ENCODE data around the gene COL16A1.

The COL16A1 gene

GRCh38 chr1:31658721-31659120 lies 45.1 kb downstream of the COL16A1 start:
- DNase-seq: no peak
- no peaks in the 10 kb centered on the region for H3K36me3 Mint-ChIP-seq (ENCODE audit: low read depth)
- peaks cover 18% of the 10 kb centered on the region for H3K27me3 Mint-ChIP-seq (ENCODE audit: low read depth, poor library complexity)
- no peak overlapping the region for H3K27ac Mint-ChIP-seq
- no peak overlapping the region for H3K4me3 Mint-ChIP-seq
- no peaks in the 10 kb centered on the region for H3K9me3 Mint-ChIP-seq
- TF ChIP-seq, protein P1, sequence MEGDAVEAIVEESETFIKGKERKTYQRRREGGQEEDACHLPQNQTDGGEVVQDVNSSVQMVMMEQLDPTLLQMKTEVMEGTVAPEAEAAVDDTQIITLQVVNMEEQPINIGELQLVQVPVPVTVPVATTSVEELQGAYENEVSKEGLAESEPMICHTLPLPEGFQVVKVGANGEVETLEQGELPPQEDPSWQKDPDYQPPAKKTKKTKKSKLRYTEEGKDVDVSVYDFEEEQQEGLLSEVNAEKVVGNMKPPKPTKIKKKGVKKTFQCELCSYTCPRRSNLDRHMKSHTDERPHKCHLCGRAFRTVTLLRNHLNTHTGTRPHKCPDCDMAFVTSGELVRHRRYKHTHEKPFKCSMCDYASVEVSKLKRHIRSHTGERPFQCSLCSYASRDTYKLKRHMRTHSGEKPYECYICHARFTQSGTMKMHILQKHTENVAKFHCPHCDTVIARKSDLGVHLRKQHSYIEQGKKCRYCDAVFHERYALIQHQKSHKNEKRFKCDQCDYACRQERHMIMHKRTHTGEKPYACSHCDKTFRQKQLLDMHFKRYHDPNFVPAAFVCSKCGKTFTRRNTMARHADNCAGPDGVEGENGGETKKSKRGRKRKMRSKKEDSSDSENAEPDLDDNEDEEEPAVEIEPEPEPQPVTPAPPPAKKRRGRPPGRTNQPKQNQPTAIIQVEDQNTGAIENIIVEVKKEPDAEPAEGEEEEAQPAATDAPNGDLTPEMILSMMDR (IDR thresholded peaks at IDR 0.05): no peak
- peaks cover 8% of the 10 kb centered on the region for H3K4me1 Mint-ChIP-seq

GRCh38 chr1:31657972-31658510 lies 45.8 kb downstream of the COL16A1 start:
- Mint-ChIP-seq H3K27ac (no peak overlapping the region), H3K36me3 (ENCODE audit: low read depth) (no peaks in the 10 kb centered on the region), H3K9me3 (no peaks in the 10 kb centered on the region), H3K4me1 (peaks cover 8% of the 10 kb centered on the region), H3K27me3 (ENCODE audit: low read depth, poor library complexity) (peaks cover 17% of the 10 kb centered on the region), H3K4me3 (no peak overlapping the region)
- TF ChIP-seq, protein P1 (IDR thresholded peaks at IDR 0.05): no peak
- no peak for DNase-seq

- H3K36me3 Mint-ChIP-seq (ENCODE audit: low read depth): no peaks in the 10 kb centered on the region
- H3K27ac Mint-ChIP-seq: no peak overlapping the region
- peaks cover 16% of the 10 kb centered on the region for H3K27me3 Mint-ChIP-seq (ENCODE audit: low read depth, poor library complexity)
- H3K4me3 Mint-ChIP-seq: no peak overlapping the region
- H3K9me3 Mint-ChIP-seq: no peaks in the 10 kb centered on the region
- TF ChIP-seq, protein P1 (IDR thresholded peaks at IDR 0.05): no peak
- DNase-seq: no peak
- H3K4me1 Mint-ChIP-seq: peaks cover 8% of the 10 kb centered on the region
Measured at GRCh38 chr1:31657020-31657804, 46.6 kb downstream of the COL16A1 start.

- Mint-ChIP-seq H3K36me3 (ENCODE audit: low read depth) (no peaks in the 10 kb centered on the region), H3K27me3 (ENCODE audit: low read depth, poor library complexity) (peaks cover 20% of the 10 kb centered on the region), H3K4me3 (no peak overlapping the region), H3K9me3 (no peaks in the 10 kb centered on the region), H3K27ac (no peak overlapping the region), H3K4me1 (peaks cover 8% of the 10 kb centered on the region)
- TF ChIP-seq, protein P1 (IDR thresholded peaks at IDR 0.05): no peak
- DNase-seq: no peak
Measured at GRCh38 chr1:31655756-31656155, 48.1 kb downstream of the COL16A1 start.

DNA sequence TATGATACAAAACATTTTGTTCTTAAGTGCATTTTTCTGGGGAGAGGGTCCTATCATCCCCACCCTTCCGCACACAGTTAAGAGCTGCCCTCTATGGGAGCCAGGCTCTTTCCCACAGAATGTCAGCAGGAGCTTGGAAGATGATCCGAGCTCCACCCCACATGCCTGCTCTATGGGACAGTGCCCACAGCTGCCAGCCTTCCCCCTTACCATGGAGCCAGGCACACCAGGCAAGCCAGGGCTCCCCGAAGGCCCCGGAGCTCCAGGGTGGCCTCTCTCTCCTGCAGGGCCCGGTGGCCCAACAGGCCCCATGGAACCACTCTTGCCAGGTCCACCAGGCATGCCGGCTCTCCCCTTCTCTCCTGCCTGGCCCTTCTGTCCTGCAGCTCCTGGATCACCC lies 48.7 kb downstream of the COL16A1 start:
- peaks cover 2% of the 10 kb centered on the region for H3K4me1 Mint-ChIP-seq
- DNase-seq: no peak
- H3K27ac Mint-ChIP-seq: no peak overlapping the region
- H3K27me3 Mint-ChIP-seq (ENCODE audit: low read depth, poor library complexity): peaks cover 22% of the 10 kb centered on the region
- no peaks in the 10 kb centered on the region for H3K36me3 Mint-ChIP-seq (ENCODE audit: low read depth)
- TF ChIP-seq, protein P1 (IDR thresholded peaks at IDR 0.05): no peak
- no peaks in the 10 kb centered on the region for H3K9me3 Mint-ChIP-seq
- H3K4me3 Mint-ChIP-seq: no peak overlapping the region

DNA sequence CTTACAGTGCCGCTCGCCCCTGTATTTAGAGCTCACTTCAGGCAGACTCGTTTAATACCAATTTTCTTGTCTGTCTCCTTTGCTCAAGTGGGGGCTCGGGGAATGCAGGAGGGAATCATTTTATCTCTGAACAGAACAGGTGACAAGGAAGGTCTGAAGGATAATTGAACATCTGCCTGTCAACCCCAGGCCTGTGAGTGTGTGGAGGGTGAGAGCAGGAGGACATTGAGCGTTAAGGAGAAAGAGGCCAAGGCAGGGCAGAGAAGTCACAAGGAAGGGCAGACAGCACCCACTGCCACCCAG lies 49.4 kb downstream of the COL16A1 start:
- no peak overlapping the region for H3K4me3 Mint-ChIP-seq
- H3K4me1 Mint-ChIP-seq: no peaks in the 10 kb centered on the region
- peaks cover 26% of the 10 kb centered on the region for H3K27me3 Mint-ChIP-seq (ENCODE audit: low read depth, poor library complexity)
- DNase-seq: no peak
- no peak overlapping the region for H3K27ac Mint-ChIP-seq
- no peaks in the 10 kb centered on the region for H3K9me3 Mint-ChIP-seq
- H3K36me3 Mint-ChIP-seq (ENCODE audit: low read depth): no peaks in the 10 kb centered on the region
- TF ChIP-seq, protein P1 (IDR thresholded peaks at IDR 0.05): no peak
